Measurements from ENCODE around the gene PEPD. TPM values are rescaled to one million over a fixed set of nuclear protein-coding genes. Genes with fewer than 3 reads are reported as not detected.

The PEPD gene
- total and polyA plus RNA-seq, 10 of the 15 experiments (the other 5 are each of a cell fraction or from before 2014, with no cell fraction given): 1.4 to 52.0 (median 20.2) TPM

GRCh38 chr19:33373453-33374235 lies 147.9 kb downstream of the PEPD start, which contains the start of gene CEBPG (continued):
- no peak for TF ChIP-seq EZH2 (IDR thresholded peaks at IDR 0.05; ENCODE audit: borderline replicate concordance, control insufficient read depth, low read depth, low read length)
- TF ChIP-seq SIX5 (IDR thresholded peaks at IDR 0.05; ENCODE audit: low read depth, low read length, severe bottlenecking): no peak
- no peak for TF ChIP-seq USF1 (IDR thresholded peaks at IDR 0.05; ENCODE audit: borderline replicate concordance, extremely low read length, insufficient read depth, low read depth, low read length)
- peak; percentile 56 for TF ChIP-seq MYC (IDR thresholded peaks at IDR 0.05; ENCODE audit: insufficient read depth, insufficient read length, insufficient replicate concordance, low read length, severe bottlenecking)
- no peak for TF ChIP-seq SPI1 (IDR thresholded peaks at IDR 0.05; ENCODE audit: borderline replicate concordance, insufficient read depth, low read depth, low read length)
- TF ChIP-seq SMARCA5 (IDR thresholded peaks at IDR 0.05): peak; percentile 74
- no peak for TF ChIP-seq ASH2L (IDR thresholded peaks at IDR 0.05; ENCODE audit: borderline replicate concordance, low read depth)
- peak; percentile 74; the same call in 1 of the 2 replicates for TF ChIP-seq POLR2AphosphoS5 (IDR thresholded peaks at IDR 0.05; ENCODE audit: low read length)
- TF ChIP-seq NFYB (IDR thresholded peaks at IDR 0.05; ENCODE audit: insufficient read depth, low read depth, low read length): peak; percentile 88
- TF ChIP-seq NFIC (IDR thresholded peaks at IDR 0.05; ENCODE audit: low read depth, low read length): no peak
- TF ChIP-seq LARP7 (IDR thresholded peaks at IDR 0.05): peak; percentile 90
- TF ChIP-seq SUZ12 (IDR thresholded peaks at IDR 0.05; ENCODE audit: unreplicated experiment): no peak
- TF ChIP-seq RELA (IDR thresholded peaks at IDR 0.05; ENCODE audit: borderline replicate concordance, partially characterized antibody): peak; percentile 35
- peak; percentile 43 for TF ChIP-seq RUNX3 (IDR thresholded peaks at IDR 0.05; ENCODE audit: low read length)
- peak; percentile 88 for TF ChIP-seq GATAD2B (conservative IDR thresholded peaks at IDR 0.05; ENCODE audit: low read depth)
- TF ChIP-seq CBX5 (IDR thresholded peaks at IDR 0.05; ENCODE audit: low read depth): no peak
- no peak for TF ChIP-seq ATF2 (IDR thresholded peaks at IDR 0.05; ENCODE audit: low read length)
- no peak for TF ChIP-seq ZNF274 (IDR thresholded peaks at IDR 0.05; ENCODE audit: insufficient read depth, insufficient read length)
- no peak for TF ChIP-seq JUND (IDR thresholded peaks at IDR 0.05; ENCODE audit: low read depth, low read length)
- TF ChIP-seq TCF3 (IDR thresholded peaks at IDR 0.05; ENCODE audit: borderline replicate concordance, insufficient read depth, low read depth, low read length): no peak
- TF ChIP-seq TCF12 (IDR thresholded peaks at IDR 0.05; ENCODE audit: low read depth, low read length): peak; percentile 23; the same call in 1 of the 2 replicates
- TF ChIP-seq E2F8 (IDR thresholded peaks at IDR 0.05; ENCODE audit: low read depth, partially characterized antibody): no peak
